ENCODE measurements around the gene TRIM37. TPM values are rescaled to one million over a fixed set of nuclear protein-coding genes. Genes with fewer than 3 reads are reported as not detected.

The TRIM37 gene
- total RNA-seq, 1 donor from 2014 or later: 33.8 TPM

DNA sequence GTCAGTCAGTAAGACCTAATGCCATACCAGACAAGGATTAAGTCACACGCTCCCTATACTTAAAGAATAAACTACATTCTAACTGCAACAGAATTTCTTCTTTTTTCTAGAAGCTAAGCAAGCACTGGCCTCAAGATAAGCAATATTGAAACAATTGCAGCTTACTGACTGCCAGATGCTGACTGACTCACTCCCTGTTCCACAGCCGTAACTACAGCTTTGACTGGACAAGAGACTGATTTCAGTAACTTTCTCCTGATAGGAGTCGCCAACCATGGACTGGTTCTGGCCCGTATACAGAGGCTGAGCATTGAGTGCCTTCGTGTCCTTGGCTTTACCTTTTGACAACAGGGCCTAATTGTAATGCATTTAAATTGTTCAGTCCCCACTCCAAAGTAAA is 67.9 kb downstream of the TRIM37 start:
- DNase-seq (ENCODE audit: low read depth in 2 of 2): no peak

DNA sequence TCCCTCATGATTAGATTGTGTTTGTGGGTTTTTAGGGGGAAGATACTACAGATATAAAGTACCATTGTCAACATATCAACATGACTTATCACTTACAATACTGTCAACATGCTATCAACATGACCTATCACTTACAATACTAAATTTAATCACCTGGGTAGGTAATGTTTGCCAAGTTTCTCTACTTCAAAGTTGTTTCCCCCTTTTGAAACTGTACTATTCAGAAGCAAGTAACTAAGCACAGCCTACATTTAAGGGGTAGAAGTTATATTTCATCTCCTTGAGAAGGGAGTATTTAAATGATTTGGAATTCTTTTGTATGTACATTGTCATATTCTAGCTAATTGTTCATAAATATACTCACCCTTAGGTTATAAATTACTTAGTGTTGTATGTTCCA is 68.7 kb downstream of the TRIM37 start:
- DNase-seq (ENCODE audit: low read depth in 2 of 2): no peak

DNA sequence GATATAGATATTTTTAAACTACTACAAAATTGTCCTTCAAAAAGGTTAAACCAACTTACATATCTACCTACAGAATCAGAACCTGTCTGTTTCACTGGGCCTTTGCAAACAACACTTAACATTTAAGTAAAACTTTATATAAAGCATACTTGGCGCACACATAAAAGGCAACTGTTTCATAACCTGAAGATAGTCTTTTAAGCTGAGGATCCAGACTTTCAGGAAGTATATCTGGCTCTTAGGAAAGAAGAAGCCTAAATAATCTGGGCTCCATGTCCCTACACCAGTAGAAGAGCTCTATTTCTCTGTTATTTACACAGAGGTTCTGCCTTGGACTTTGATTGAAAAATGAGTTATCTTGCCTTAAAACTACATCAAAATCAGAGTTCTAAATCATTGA is 75.9 kb downstream of the TRIM37 start:
- DNase-seq (ENCODE audit: low read depth in 2 of 2): no peak

DNA sequence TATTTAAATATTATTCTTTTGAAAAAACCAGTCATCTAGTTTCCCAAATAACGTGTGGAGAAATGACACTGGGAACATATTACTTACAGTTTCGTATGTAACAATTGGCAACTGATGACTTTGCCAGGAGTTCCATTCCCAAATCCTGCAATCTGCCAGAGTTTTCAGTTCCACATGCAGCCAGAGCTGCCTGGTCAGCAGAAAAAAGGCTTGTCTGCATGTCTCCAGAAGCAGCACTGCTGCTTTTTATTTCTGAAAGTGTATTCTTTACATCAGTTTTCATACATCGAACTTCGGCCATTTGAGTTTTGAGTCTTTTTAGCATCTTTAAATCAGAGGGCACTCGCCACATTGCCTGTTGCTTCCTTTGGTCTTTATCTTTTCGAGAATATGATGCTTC is 78.4 kb downstream of the TRIM37 start:
- DNase-seq (ENCODE audit: low read depth in 2 of 2): no peak

DNA sequence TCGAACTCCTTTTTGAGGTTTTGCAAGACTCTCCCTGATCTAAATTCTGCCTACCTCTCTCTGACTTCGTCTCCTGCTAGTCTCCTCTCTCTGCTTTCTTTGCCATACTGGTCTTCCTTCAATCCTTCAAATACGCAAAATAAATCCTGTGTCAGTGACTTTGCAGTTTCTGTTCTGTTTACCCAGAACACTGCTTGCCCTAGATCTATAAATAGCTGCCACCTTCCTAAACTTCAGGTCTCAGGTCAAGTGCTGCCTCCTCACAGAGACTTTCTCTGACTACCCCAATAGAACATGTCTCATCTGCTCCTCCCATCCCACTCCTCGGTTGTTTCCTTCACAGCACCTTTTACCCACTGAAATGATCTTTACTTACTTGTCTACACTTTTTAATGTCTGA is 78.9 kb downstream of the TRIM37 start:
- DNase-seq (ENCODE audit: low read depth in 2 of 2): no peak

DNA sequence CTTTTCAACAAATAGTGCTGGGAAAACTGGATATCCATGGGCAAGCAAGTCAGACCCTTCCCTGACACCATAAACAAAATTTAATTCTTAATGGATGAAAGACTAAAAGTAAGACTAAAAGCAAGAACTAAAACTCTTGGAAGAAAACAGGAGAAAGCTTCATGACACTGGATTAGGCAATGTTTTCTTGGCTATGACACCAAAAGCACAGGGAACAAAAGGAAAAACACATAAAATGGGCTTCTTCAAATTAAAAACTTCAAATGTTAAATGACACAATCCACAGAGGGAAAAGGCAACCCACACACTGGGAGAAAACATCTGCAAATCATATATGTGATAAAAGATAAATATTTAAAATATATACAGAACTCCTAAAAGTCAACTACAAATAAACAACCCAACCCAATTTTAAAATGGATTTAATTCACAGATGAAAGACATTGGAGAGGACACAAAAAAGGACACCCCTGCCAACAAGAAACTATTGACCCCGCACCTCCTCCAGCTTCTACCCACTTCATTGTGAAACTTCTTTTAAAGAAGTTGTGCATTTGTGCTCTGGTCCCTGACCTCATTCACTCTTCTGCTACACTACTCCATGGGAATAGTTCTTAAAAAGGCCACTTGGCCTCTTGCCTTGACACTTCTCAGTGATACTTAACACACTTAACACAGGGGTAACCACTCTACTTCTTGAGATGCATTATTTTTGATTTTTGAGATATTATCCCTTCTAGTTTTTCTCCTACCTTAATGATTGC is 80.3 kb downstream of the TRIM37 start:
- no peak for DNase-seq (ENCODE audit: low read depth in 2 of 2)

DNA sequence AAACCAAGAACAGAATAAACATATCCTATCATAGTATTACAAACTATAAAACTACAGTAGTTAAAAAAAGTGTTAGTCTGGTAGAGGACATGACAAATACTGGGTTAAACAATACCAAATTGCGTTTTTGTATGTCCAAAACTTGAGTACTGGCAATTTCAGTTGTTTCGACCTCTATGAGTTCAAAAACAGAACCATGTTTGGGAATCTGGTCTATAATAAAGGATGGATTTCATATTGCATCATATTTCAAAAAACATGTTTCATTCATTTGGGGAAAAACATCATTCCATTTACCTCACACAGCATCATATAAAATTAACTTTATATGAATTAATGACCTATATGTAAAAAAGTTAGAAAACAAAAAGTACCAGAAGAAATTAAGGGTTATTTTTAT is 81.8 kb downstream of the TRIM37 start:
- DNase-seq (ENCODE audit: low read depth in 2 of 2): no peak

DNA sequence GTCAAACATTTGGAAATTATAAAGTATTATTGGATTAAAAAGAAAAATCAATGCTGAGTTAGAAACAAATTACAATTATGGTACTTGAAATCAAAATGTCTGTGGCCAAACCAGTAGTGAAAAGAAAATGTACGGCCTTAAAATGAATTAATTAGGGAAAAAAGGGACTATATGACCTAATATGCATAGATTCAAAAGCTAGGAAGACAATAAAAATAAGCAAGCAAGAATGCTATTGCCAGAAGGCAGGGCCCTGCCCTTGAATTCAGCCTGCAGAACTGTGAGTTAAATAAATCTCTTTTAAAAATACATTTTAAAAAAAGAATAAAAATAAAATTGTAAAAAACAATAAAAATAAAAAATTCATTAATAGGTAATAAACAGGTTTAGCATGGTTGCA is 88.7 kb downstream of the TRIM37 start:
- DNase-seq (ENCODE audit: low read depth in 2 of 2): no peak

DNA sequence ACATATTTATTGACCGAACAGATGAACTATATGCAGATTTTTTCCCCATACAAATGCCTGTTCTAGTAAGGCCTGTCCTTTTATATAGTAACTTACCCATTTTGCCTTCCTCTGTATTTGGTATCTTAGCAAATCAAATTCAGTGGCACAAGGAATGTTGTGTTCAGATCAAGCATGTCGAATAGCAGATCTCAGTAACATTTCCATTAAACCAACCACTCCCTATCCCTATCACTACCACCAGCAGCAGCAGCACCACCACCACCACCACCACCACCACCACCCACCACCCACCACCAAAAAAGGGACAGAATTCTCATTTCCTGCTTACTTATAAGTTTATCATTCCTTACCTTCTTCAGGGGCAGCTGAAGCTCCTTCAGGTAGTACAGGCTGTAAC is 94.7 kb downstream of the TRIM37 start:
- no peak for DNase-seq (ENCODE audit: low read depth in 2 of 2)

DNA sequence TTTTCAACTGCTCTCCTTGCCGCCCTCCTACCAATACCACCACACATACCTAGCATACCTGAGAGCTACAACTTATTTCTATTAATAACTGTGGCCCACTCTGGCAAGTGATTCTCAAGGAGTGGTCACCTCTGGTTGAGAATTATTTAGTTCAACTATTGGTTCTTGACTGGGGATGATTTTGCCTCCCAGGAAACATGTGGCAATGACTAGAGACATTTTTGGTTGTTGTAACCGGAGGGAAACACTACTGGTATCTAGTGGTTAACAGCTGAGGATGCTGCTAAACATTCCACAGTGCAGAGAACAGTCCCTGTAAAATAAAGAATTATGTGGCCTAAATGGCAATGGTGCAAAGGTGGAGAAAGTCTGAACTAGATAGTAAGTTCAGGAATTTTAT is 96.7 kb downstream of the TRIM37 start:
- DNase-seq (ENCODE audit: low read depth in 2 of 2): no peak

DNA sequence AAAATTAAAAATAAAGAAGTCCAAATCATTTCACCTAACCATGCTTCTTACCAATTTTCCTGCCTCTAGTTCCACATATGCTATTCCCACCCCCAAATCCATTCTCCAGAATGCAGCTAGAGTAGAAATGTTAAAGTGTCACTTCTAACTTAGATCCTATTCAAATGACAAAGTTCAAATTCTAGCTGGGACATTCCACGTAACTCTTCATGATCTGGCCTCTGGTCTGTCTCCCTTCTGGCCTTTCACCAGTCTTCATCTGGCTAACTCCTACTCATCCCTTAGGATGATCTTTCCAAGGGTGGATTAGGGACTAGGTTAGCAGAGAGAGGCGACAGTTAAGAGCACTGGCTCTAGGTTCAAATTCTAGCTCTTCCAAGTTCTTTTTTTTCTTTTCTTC is 97.9 kb downstream of the TRIM37 start:
- no peak for DNase-seq (ENCODE audit: low read depth in 2 of 2)

DNA sequence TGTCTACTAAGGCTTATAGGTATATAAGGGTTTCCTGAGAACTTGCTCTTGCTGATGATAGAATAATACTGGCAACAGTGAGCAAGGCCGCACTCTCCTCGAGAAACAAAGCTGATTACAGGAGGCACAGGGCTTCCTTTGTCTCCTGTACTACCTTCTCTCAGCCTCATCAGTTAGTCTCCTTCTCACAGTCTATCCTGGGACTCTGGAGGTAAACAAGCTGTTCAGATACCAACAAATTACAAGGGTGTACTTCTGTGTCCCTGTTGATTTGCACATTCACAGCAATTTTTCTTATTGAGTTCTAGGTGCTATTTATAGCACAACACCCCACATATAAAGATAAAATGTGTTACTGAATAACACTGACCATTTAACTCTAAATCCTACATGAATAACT is 98.7 kb downstream of the TRIM37 start:
- DNase-seq (ENCODE audit: low read depth in 2 of 2): no peak

DNA sequence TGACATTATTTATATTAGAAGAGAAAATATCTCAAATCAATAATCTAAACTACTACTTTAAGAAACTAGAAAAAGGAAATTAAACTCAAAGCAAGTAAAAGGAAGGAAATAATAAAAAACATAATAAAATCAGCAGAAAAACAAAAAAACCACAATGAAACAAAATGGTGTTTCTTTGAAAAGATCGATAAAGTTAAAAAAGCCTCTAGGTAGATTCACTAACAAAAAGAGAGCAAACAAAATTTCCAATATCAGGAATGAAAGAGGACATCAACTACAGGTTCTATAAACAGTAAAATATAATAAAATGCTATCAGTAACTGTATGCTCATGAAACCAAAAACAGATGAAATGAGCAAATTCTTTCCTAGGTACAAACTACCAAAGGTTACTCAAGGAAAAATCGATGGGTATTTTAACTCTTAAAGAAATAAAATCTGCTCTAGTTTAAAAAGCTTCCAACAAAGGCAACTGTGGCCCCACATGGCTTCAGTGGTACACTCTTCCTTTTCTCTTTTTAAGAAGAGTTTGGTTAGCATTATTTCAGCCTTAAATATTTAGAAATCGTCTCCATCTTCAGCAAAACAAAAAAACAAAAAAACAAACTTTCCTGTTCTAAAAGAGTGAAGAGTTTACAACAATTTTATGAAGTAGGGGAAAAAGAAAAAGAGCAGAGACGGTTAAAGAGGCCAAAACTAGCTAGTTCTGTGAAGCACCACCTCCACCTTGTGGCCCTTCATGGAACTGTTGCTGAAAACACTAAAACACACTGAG is 102.2 kb downstream of the TRIM37 start:
- peak; percentile 60 to 71 for DNase-seq (ENCODE audit: low read depth in 2 of 2)

DNA sequence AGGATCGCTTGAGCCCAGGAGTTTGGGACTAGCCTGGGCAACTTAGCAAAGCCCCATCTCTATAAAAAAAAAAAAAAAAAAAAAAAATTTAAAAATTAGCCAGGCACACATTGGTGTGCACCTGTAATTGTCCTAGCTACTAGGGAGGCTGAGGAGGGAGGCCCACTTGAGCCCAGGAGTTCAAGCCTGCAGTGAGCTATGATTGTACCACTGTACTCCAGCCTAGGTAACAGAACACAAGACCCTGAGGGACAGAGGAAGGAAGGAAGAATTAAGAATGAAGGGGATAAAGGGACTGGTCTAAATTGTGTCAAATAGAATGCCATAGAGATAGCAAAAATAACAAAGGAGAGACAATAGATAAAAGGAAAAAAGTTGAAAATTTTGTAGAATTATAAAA is 102.8 kb downstream of the TRIM37 start:
- no peak for DNase-seq (ENCODE audit: low read depth in 2 of 2)

DNA sequence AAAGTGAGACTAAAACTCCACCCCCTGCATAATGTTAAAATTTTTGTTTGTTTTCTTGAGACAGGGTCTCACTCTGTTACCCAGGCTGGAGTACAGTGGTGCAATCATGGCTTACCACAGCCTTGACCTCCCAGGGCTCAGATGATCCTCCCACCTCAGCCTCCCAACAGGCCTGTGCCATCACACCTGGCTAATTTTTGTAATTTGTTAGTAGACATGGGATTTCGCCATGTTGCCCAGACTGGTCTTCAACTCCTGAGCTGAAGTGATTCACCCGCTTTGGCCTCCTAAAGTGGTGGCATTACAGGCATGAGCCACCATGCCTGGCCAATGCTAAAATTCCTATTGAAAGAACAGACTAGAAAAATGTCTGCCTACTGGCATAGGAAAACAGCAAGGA is 103.8 kb downstream of the TRIM37 start:
- DNase-seq (ENCODE audit: low read depth in 2 of 2): peak in 1 of 2 donors; percentile 5

DNA sequence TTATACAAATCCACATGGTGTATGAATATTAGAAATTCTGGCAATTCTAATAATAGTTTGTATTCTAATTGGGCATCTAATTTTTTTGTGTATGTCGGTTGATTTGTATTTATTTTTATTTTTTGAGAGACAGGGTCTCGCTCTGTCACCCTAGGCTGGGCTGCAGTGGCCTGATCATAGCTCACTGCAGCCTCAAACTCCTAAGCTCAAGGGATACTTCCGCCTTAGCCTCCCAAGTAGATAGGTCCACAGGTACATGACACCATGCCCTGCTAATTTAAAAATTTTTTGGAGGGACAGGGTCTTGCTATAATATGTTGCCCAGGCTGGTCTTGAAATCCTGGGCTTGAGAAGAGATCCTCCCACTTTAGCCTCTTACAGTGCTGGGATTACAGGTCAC is 104.6 kb downstream of the TRIM37 start:
- DNase-seq (ENCODE audit: low read depth in 2 of 2): no peak

DNA sequence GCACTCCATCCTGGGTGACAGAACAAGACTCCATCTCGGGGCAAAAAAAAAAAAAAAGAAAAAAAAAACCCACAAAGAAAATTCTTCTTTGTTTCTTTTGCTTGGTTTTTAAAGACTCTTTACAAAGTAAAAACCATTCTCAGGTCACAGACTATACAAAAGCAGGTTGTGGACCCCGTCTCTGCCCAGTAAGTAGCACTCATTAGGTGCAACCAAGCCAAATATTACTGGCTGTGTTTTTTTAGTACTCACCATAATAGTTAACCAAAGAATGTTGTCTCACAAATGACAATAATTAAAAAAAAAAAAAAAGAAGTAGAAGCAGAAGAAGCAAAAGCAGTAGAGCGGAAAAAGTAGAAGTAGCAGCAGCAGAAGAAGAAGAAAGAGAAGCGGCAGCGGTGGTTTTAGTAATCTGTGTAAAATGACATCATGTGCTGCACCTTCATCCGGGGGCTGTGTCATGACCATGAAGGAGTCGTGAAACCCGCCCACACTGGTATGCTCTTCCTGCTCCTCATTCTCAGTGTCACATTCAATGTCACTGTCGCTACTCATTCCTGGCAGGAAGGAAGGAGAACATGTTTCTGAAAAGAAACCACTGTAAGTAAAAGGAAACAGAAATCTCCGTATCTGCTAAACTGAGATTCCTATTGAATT is 105.4 kb downstream of the TRIM37 start:
- DNase-seq (ENCODE audit: low read depth in 2 of 2): peak; percentile 43 to 80

DNA sequence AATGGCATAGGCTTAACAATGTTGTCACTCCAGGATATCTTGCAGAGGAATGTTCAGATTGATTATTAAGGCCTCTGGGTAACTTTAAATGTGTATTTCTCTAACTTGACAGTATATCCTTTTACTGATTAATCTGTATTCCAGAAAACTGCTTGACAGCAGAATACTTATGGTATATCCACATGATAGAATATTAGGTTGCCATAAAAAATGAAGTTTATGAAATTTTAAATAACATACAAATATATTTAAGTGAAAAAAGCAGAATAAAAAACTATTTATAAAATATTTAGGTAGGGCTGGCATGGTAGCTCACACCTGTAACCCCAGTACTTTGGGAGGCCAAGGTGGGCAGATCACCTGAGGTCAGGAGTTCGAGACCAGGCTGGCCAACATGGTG is 106.7 kb downstream of the TRIM37 start:
- no peak for DNase-seq (ENCODE audit: low read depth in 2 of 2)

DNA sequence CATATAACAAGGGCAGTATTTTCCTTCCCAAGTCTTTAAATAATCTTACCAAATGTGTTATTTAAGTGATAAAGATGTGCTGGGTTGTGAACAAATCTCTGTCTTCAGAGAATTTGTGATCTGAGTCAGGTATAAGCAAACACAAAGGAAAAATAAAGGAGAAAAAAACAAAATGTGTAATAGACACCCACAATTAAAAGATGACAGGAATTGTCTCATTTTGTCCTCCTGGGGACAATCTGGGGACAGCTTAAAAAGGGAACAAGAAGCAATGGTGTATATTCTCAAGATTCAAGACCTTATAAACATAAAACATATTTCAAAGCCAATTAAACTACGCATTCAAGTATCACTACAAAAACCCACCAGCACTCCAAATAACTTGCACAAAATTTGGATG is 107.2 kb downstream of the TRIM37 start:
- no peak for DNase-seq (ENCODE audit: low read depth in 2 of 2)

DNA sequence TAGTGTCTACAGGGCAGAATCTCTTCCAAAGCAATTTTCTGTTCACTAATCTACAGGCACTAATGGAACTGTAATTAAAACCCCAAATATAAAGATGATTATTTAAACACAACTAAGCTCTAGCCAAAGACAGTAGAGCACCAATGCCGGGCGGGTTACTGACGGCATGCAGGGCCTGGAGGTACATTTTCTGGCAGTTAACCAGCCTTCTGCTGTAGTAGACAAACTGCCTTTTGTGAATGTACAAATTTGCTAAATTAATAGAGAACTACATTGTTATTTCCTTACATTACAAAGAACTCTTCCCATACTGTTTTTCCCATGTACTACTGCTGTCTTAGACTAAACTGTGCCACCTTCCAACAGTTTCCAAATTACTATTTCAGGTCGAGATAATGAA is 107.8 kb downstream of the TRIM37 start:
- no peak for DNase-seq (ENCODE audit: low read depth in 2 of 2)

DNA sequence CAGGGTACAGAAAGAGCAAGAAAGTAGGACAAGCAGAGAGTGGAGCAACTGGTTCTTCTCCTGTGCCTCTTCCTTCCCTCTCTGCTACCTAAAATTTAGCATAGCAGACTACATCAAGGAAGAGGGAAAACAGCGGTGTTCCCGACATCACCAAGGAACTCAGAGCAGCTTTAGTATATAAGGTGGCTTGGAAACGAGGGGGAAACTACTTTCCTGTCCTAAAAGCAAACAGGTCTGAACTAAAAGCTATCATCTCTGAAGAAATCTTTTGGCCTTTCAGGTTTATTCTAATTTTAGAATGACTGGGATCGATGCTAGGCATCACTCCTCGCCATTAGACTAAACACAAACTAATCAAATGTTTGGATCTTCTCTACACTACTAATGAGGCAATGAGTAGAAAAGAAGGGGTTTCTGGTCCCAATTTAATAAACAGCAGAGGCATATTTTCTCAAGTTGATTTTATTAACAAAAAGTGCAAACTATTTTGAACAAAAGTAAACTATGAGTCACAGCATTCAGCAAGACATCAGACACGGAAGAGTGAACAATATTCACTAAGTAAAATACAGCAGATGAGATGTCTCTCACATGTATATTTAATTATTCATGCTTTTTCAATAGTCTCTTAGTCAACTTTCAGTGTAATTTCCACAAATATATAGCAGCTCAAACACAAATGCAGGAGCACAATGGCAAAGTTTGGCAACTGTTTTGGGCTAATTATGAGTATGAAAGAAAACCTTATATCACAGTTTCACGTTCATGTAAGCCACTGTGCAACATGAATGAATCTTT is 108.7 kb downstream of the TRIM37 start:
- peak in 1 of 2 donors; percentile 24 for DNase-seq (ENCODE audit: low read depth in 2 of 2)

DNA sequence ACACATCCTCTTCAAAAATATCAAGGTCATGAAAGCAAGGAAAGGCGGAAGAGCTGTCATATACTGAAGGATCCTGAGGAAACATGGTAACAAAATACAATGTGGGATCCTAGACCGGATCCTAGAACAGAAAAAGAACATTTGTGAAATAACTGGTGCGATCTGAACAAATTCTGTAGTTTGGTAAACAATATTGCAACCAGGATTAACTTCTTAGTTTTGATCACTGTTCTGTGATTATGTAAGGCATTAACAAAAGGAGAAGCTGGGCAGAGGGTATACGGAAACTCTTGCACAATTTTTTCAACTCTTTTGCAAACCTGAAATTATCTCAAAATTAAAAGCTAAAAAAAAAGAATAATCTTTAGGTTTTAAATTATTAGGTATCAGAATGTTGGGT is 109.7 kb downstream of the TRIM37 start:
- DNase-seq (ENCODE audit: low read depth in 2 of 2): no peak
